DND-41 (cell line): ENCODE measurements around the gene CNTNAP3.
"Not testable (repeated sequence)": the region's sequence is repeated elsewhere in the genome, so short reads cannot be mapped to it uniquely, and the experiment has no call there.

ENCODE experiments used
- EZH2 ChIP-seq: IDR thresholded peaks from 3 replicates; pipeline ENCODE4 v1.6.1; 2012; ENCODE audit warnings: borderline replicate concordance, low read depth, mild to moderate bottlenecking, moderate library complexity, low read length, inconsistent platforms; ENCODE audit not compliant: severe bottlenecking
- TF ChIP-seq, protein P1 (sequence below): IDR thresholded peaks from 2 replicates; pipeline ENCODE4 v1.5.1; 2012; ENCODE audit warnings: borderline replicate concordance, low read length, moderate library complexity, mild to moderate bottlenecking; ENCODE audit not compliant: poor library complexity, severe bottlenecking; ENCODE audit errors: extremely low read depth

DNA sequence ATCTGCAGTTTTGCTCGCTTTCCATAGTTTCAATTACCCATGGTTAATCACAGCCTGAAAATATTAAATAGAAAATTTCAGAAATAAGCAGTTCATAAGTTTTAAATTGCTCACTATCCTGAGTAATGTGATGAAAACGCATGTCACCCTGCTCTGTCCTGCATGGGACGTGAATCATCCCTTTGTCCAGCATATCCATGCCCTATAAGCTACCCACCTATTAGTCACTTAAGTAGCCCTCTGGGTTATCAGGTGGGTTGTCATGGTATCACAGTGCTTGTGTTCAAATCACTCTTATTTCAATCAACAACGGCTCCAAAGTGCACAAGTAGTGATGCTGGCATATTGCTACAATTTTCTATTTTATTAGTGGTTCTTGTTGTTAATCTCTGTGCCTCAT lies 82.1 kb downstream of the CNTNAP3 start:
- TF ChIP-seq, protein P1, sequence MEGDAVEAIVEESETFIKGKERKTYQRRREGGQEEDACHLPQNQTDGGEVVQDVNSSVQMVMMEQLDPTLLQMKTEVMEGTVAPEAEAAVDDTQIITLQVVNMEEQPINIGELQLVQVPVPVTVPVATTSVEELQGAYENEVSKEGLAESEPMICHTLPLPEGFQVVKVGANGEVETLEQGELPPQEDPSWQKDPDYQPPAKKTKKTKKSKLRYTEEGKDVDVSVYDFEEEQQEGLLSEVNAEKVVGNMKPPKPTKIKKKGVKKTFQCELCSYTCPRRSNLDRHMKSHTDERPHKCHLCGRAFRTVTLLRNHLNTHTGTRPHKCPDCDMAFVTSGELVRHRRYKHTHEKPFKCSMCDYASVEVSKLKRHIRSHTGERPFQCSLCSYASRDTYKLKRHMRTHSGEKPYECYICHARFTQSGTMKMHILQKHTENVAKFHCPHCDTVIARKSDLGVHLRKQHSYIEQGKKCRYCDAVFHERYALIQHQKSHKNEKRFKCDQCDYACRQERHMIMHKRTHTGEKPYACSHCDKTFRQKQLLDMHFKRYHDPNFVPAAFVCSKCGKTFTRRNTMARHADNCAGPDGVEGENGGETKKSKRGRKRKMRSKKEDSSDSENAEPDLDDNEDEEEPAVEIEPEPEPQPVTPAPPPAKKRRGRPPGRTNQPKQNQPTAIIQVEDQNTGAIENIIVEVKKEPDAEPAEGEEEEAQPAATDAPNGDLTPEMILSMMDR: not testable (repeated sequence)
- not testable (repeated sequence) for TF ChIP-seq EZH2
